Immature natural killer cell (primary cell): ENCODE data around the gene CTNNA3. TPM values are rescaled to one million over a fixed set of nuclear protein-coding genes. Genes with fewer than 3 reads are reported as not detected.
A peak's percentile ranks its signal among the peaks of the same experiment; 100 is the strongest.

Source experiments
- DNase-seq, 3 donors: peaks; one replicate each; pipeline ENCODE4 v3.0.0; 2022; ENCODE audit warnings: mixed read lengths in 1 of 3
- H3K27ac Mint-ChIP-seq, 6 donors: one replicate each; pipeline ENCODE4 v1.8.0; 2020; ENCODE audit warnings: mixed read lengths in 6 of 6, mild to moderate bottlenecking in 5 of 6, inconsistent platforms in 4 of 6, moderate library complexity in 3 of 6
- H3K27me3 Mint-ChIP-seq, 3 donors: one replicate each; pipeline ENCODE4 v1.8.0; 2020 to 2021; ENCODE audit warnings: low read depth in 3 of 3, mild to moderate bottlenecking in 3 of 3, mixed read lengths in 3 of 3, moderate library complexity in 3 of 3, inconsistent platforms in 1 of 3
- H3K36me3 Mint-ChIP-seq, 3 donors: one replicate each; pipeline ENCODE4 v1.8.0; 2020; ENCODE audit warnings: mixed read lengths in 3 of 3, inconsistent platforms in 2 of 3, mild to moderate bottlenecking in 2 of 3
- H3K4me1 Mint-ChIP-seq, 2 donors: one replicate each; pipeline ENCODE4 v1.8.0; 2020; ENCODE audit warnings: inconsistent platforms in 2 of 2, mild to moderate bottlenecking in 2 of 2, mixed read lengths in 2 of 2, moderate library complexity in 1 of 2
- H3K4me3 Mint-ChIP-seq, 5 donors: one replicate each; pipeline ENCODE4 v1.8.0; 2020; ENCODE audit warnings: mild to moderate bottlenecking in 5 of 5, mixed read lengths in 5 of 5, inconsistent platforms in 3 of 5, moderate library complexity in 3 of 5
- H3K9me3 Mint-ChIP-seq, 6 donors: one replicate each; pipeline ENCODE4 v1.8.0; 2020; ENCODE audit warnings: mild to moderate bottlenecking in 6 of 6, mixed read lengths in 6 of 6, inconsistent platforms in 4 of 6, moderate library complexity in 3 of 6
- polyA plus RNA-seq, 3 donors: library from polyadenylated mRNA; unstranded; fragments of 300-500 nt; fragmentation: Illumina TruSeq; gene quantifications; one replicate each; pipeline ENCODE4 v1.2.3, GENCODE V29; 2021

CTNNA3 gene
- polyA plus RNA-seq, 3 donors from 2014 or later = not detected

- no peaks in the 10 kb centered on the region for H3K36me3 Mint-ChIP-seq
- H3K9me3 Mint-ChIP-seq = peaks cover 0 to 16% (median 5%) of the 10 kb centered on the region in 6 donors
- H3K27ac Mint-ChIP-seq = no peak overlapping the region
- no peak overlapping the region for H3K4me3 Mint-ChIP-seq
- H3K27me3 Mint-ChIP-seq = peaks cover 0 to 1% (median 0%) of the 10 kb centered on the region in 3 donors
- no peaks in the 10 kb centered on the region for H3K4me1 Mint-ChIP-seq
- no peak for DNase-seq
These were observed 1491.2 kb downstream of the CTNNA3 start for GRCh38 chr10:66204838-66205237.

GRCh38 chr10:66202101-66202500 is 1493.9 kb downstream of the CTNNA3 start:
- no peaks in the 10 kb centered on the region for H3K36me3 Mint-ChIP-seq

GRCh38 chr10:66192162-66192831 is 1503.7 kb downstream of the CTNNA3 start:
- no peak overlapping the region for H3K27ac Mint-ChIP-seq
- no peak for DNase-seq
- no peaks in the 10 kb centered on the region for H3K36me3 Mint-ChIP-seq
- H3K4me1 Mint-ChIP-seq = no peaks in the 10 kb centered on the region
- no peak overlapping the region for H3K4me3 Mint-ChIP-seq
- H3K9me3 Mint-ChIP-seq = peaks cover 0 to 6% (median under 1%) of the 10 kb centered on the region in 6 donors
- H3K27me3 Mint-ChIP-seq = no peaks in the 10 kb centered on the region

More at GRCh38 chr10:66202101-66202500, 1493.9 kb downstream of the CTNNA3 start:
- H3K27ac Mint-ChIP-seq = no peak overlapping the region
- H3K9me3 Mint-ChIP-seq = peaks cover 0 to 20% (median 6%) of the 10 kb centered on the region in 6 donors
- DNase-seq = no peak
- H3K27me3 Mint-ChIP-seq = peaks cover 0 to 1% (median 1%) of the 10 kb centered on the region in 3 donors
- H3K4me1 Mint-ChIP-seq = no peaks in the 10 kb centered on the region
- H3K4me3 Mint-ChIP-seq = no peak overlapping the region

DNA sequence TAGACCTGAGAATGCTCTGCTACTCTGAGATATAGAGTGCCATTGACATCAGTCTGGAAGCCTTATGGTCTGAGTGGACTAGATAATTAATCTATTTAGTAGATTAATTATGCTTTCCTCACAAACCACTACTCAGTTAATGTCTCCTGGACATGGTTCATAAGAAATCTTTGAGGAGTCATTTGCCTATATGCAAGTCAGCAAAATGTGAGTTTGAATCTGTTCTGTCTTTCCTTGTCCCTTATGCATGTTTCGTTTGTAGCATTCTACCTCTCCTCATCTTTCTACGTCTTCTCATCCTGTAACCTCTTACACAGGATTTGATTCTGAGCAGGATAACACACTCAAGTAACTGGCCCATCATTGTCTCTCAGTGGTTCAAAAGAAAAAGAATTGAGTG is 1505.6 kb downstream of the CTNNA3 start:
- Mint-ChIP-seq H3K4me3 (no peak overlapping the region), H3K4me1 (no peaks in the 10 kb centered on the region), H3K27me3 (no peaks in the 10 kb centered on the region), H3K9me3 (peaks cover 0 to 6% (median 0%) of the 10 kb centered on the region in 6 donors), H3K27ac (no peak overlapping the region), H3K36me3 (no peaks in the 10 kb centered on the region)
- DNase-seq = no peak

GRCh38 chr10:66189271-66189670 is 1506.7 kb downstream of the CTNNA3 start:
- H3K36me3 Mint-ChIP-seq = no peaks in the 10 kb centered on the region
- H3K27me3 Mint-ChIP-seq = no peaks in the 10 kb centered on the region
- no peak overlapping the region for H3K27ac Mint-ChIP-seq
- H3K4me1 Mint-ChIP-seq = no peaks in the 10 kb centered on the region
- no peak for DNase-seq
- no peak overlapping the region for H3K4me3 Mint-ChIP-seq
- H3K9me3 Mint-ChIP-seq = peaks cover 0 to 6% (median 0%) of the 10 kb centered on the region in 6 donors

- Mint-ChIP-seq H3K4me1 (no peaks in the 10 kb centered on the region), H3K9me3 (peaks cover 0 to 5% (median 0%) of the 10 kb centered on the region in 6 donors), H3K4me3 (no peak overlapping the region), H3K27ac (no peak overlapping the region), H3K27me3 (no peaks in the 10 kb centered on the region), H3K36me3 (no peaks in the 10 kb centered on the region)
- DNase-seq = no peak
These were observed 1508.8 kb downstream of the CTNNA3 start for GRCh38 chr10:66187053-66187733.

DNA sequence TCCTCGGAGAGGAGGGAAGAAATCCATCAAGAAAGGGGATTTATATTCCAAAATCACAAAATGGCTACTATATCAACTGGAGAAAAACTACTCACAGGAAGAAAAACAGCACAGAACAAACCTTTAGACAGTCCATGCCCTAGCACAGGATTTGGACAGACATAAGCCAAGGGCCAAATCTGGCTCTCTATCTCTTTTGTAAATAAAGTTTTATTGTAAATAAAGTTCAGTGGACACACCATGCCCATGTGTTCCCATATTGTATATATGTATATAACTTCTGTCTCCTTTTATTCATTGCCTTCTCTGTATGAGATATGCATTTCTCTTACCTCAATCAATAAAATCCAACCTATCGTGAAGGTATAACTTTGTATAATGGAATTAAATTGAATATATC is 1513.0 kb downstream of the CTNNA3 start:
- H3K36me3 Mint-ChIP-seq = no peaks in the 10 kb centered on the region
- no peak overlapping the region for H3K4me3 Mint-ChIP-seq
- H3K27ac Mint-ChIP-seq = no peak overlapping the region
- no peaks in the 10 kb centered on the region for H3K27me3 Mint-ChIP-seq
- no peak for DNase-seq
- peaks cover 0 to 1% (median 0%) of the 10 kb centered on the region in 6 donors for H3K9me3 Mint-ChIP-seq
- H3K4me1 Mint-ChIP-seq = no peaks in the 10 kb centered on the region

- peaks cover 0 to 3% (median 0%) of the 10 kb centered on the region in 6 donors for H3K9me3 Mint-ChIP-seq
- peak; percentile 2 to 17 (median 14) for DNase-seq
- no peak overlapping the region for H3K27ac Mint-ChIP-seq
- no peak overlapping the region for H3K4me3 Mint-ChIP-seq
- H3K4me1 Mint-ChIP-seq = no peaks in the 10 kb centered on the region
- H3K27me3 Mint-ChIP-seq = no peaks in the 10 kb centered on the region
- H3K36me3 Mint-ChIP-seq = no peaks in the 10 kb centered on the region
These were observed 1515.2 kb downstream of the CTNNA3 start for GRCh38 chr10:66180581-66181318.

DNA sequence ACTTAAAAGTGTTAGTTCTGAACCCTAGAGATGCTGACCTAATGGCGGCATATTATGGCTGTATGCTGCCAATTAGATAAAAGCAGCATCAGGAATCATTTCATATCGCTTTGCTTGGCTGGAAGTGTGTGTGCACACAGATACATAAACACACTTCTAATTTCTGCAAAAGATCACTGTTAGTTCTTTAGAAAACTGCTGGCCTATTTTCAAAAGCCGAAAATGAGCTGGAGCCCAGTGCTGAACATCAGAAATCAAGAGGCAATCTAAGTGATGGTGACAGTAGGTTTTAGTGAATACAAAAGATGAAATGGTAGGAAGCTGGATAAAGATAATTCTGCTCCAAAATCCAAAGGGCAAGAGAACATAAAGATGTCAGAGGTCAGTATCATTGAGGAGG is 1516.0 kb downstream of the CTNNA3 start:
- H3K9me3 Mint-ChIP-seq = peaks cover 0 to 4% (median under 1%) of the 10 kb centered on the region in 6 donors
- DNase-seq = no peak
- no peaks in the 10 kb centered on the region for H3K27me3 Mint-ChIP-seq
- no peak overlapping the region for H3K4me3 Mint-ChIP-seq
- H3K4me1 Mint-ChIP-seq = no peaks in the 10 kb centered on the region
- H3K36me3 Mint-ChIP-seq = no peaks in the 10 kb centered on the region
- H3K27ac Mint-ChIP-seq = no peak overlapping the region

- peaks cover 0 to 7% (median 5%) of the 10 kb centered on the region in 6 donors for H3K9me3 Mint-ChIP-seq
- DNase-seq = no peak
These were observed 1519.2 kb downstream of the CTNNA3 start for GRCh38 chr10:66176772-66177171.

GRCh38 chr10:66167816-66168215 is 1528.2 kb downstream of the CTNNA3 start:
- no peak overlapping the region for H3K4me3 Mint-ChIP-seq
- no peaks in the 10 kb centered on the region for H3K4me1 Mint-ChIP-seq
- no peak for DNase-seq
- H3K36me3 Mint-ChIP-seq = no peaks in the 10 kb centered on the region
- H3K27me3 Mint-ChIP-seq = peaks cover 0 to 2% (median 1%) of the 10 kb centered on the region in 3 donors
- peaks cover 4 to 36% (median 20%) of the 10 kb centered on the region in 6 donors for H3K9me3 Mint-ChIP-seq
- H3K27ac Mint-ChIP-seq = no peak overlapping the region

More at GRCh38 chr10:66176772-66177171, 1519.2 kb downstream of the CTNNA3 start:
- H3K27ac Mint-ChIP-seq = no peak overlapping the region
- no peaks in the 10 kb centered on the region for H3K4me1 Mint-ChIP-seq
- H3K4me3 Mint-ChIP-seq = no peak overlapping the region
- no peaks in the 10 kb centered on the region for H3K36me3 Mint-ChIP-seq
- H3K27me3 Mint-ChIP-seq = no peaks in the 10 kb centered on the region

DNA sequence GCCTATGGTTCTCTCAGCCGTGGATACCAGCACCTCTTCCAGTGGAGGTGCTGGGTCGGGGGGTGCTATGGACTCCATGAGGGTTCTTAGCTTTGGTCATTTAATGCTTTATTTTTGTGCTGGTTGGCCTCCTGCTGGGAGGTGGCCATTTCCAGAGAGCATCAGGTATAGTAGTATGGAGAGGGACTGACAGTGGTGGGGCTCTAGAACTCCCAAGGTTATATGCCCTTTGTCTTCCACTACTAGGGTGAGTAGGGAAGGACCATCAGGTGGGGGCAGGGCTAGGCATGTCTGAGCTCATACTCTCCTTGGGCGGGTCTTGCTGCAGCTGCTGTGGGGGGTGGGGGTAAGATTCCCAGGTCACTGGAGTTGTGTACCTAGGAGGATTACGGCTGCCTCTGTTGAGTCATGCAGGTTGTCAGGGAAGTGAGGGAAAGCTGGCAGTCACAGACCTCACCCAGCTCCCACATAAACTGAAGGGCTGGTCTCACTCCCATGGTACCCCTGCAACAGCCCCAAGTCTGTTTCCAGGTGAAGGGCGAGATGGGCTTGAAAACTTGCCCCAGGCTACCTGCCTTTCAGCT is 1533.3 kb downstream of the CTNNA3 start:
- H3K9me3 Mint-ChIP-seq = peaks cover 10 to 43% (median 22%) of the 10 kb centered on the region in 6 donors
- no peak overlapping the region for H3K27ac Mint-ChIP-seq
- no peaks in the 10 kb centered on the region for H3K36me3 Mint-ChIP-seq
- H3K4me1 Mint-ChIP-seq = no peaks in the 10 kb centered on the region
- H3K4me3 Mint-ChIP-seq = no peak overlapping the region
- peaks cover 0 to 1% (median 0%) of the 10 kb centered on the region in 3 donors for H3K27me3 Mint-ChIP-seq
- DNase-seq = no peak

DNA sequence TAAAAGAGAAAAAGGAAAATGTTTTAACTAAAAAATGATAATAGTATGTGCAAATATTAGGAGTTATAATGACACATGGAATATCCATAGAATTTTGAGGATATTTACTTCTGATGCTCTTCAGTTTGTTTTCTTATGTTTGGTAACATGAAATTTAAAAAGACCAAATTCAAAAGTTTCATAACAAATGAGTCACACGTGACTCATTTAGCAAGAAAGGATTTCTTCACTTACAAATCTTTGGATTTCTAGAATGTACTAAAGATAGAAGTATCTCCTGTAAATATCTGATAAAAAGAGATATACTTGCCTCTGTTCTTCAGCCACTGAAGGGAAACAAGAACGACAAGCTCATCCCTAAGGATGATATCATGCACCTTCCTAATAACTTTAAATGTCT is 1544.6 kb downstream of the CTNNA3 start:
- H3K9me3 Mint-ChIP-seq = peaks cover 0 to 10% (median 3%) of the 10 kb centered on the region in 6 donors

More for the DNA sequence above, 1544.6 kb downstream of the CTNNA3 start:
- DNase-seq = no peak
- H3K27ac Mint-ChIP-seq = no peak overlapping the region
- H3K4me3 Mint-ChIP-seq = no peak overlapping the region
- no peaks in the 10 kb centered on the region for H3K27me3 Mint-ChIP-seq
- no peaks in the 10 kb centered on the region for H3K4me1 Mint-ChIP-seq
- H3K36me3 Mint-ChIP-seq = no peaks in the 10 kb centered on the region
